NAMALWA (cell line): ENCODE results near the gene CDC16.
"Not testable (repeated sequence)": the region's sequence is repeated elsewhere in the genome, so short reads cannot be mapped to it uniquely, and the experiment has no call there.

ENCODE experiments used
- DNase-seq: peaks from one replicate; pipeline ENCODE4 v3.0.0-alpha.2; 2015; ENCODE audit warnings: low spot score

The CDC16 gene

DNA sequence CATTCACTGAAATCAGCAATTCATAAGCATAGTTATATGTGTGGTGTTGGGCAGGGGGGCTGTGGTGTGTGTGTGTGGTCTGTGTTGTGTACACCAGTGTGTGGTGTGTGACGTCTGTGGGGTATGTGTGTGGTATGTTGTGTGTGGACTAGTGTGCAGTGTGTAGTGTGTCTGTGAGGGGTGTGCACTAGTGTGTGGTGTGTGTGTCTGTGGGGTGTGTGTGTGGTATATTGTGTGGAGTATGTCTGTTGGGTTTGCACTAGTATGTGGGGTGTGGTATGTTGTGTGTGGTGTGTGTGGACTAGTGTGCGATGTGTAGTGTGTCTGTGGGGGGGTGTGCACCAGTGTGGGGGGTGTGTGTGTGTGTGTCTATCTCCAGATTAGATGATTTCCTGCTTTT, 7.2 kb upstream of the CDC16 start:
- DNase-seq = no peak

DNA sequence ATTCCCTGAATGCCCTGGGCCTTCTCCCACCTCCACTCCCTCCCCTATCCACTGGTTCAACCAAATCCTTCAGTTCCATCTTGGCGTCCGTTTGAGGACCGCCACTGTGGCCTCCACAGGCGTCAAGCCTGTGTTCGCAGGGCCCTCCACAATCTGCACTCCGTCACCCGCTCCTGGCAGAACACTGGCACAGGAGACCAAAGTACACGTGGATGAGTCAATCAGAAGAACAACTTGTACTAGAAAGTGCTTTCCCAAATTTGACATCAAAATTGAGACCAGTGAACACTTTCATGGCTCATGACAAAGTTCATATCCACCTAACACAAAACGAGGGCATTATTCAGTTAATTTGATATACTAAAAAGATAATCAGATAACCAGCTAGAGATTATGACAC, 6.5 kb upstream of the CDC16 start:
- DNase-seq = no peak

DNA sequence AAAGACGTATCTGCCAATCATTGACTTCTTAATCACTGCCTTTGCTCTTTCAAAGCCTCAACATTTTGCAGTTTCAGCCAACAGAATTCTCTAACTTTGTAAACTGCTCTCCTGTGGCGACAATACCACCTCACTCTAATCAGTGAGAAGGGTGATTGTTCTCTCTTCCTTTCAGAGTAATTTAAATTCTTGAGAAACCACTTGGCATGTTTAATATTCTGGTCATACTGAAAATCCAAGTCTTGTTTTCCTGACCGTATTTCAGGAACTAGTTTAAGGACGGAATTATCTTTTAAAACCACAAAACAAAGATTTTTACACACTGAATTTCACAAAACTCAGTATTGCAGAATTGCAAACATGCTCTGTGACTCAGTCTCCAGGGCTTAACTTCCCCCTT, 5.2 kb upstream of the CDC16 start:
- DNase-seq = no peak

DNA sequence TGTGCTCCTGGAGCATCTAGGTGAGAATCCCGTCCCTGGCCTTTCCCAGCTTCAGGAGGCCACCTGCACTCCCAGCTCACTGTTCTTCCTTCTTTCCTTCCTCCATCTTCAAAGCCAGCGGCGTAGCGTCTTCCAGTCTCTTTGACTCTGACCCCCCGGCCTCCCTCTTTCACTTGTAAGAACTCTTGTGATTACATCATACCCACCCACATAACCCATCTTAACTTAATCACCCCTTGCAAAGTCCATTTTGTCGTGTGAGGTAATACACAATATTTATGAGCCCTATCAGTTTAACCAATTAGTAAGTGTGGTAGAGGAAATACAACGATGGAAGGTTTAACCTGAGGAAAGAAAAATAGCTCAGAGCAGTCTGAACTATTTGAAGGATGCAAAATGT, 4.6 kb upstream of the CDC16 start:
- no peak for DNase-seq

DNA sequence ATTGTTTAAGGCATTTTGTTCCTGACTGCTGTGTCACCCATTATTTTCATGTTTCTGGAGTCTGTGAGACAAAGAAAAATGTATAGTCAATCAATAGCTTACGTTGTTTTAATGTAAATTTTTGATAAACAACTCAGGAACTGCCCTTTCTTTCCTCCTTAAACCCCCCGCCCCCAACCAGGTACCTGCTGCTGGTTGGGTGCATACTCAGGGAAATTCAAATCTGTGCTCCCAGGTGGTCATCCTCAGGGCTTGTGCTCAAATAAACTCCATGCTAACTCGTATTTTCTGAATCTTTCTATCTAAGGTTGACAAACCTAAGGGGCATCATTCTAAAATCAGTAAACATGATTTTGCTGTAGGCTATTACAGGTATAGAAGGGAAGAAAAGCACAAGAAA, 4.1 kb upstream of the CDC16 start:
- no peak for DNase-seq

DNA sequence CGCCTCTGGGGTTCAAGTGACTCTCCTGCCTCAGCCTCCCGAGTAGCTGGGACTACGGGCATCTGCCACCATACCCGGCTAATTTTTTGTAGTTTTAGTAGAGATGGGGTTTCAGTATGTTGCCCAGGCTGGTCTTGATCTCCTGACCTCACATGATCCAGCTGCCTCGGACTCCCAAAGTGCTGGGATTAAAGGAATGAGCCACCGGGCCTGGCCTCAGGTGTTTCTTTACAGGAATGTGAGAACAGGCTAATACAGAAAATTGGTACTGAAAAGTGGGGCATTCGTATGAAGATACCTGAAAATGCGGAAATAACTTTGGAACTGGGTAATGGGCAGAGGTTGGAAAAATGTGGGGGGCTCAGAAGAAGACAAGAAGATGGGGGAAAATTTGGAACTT, 2.8 kb upstream of the CDC16 start:
- no peak for DNase-seq

DNA sequence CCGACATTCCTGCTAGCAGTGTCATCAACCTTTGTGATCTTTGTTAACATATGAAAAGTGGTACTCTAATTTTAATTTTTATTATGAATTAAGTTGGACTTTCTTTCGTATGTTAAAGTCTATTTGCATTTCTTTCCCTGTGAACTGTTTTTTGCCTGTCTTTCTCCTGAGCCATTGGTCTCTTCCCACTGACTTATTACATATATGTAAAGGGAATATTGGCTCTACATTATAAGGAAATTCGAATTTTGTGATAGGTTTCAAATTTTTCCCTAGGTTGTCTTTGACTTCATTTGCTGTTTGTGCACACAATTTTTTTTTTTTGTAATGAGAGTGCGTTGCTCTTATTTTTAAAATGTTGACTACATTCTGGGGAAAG, 442 bp upstream of the CDC16 start:
- DNase-seq = no peak

DNA sequence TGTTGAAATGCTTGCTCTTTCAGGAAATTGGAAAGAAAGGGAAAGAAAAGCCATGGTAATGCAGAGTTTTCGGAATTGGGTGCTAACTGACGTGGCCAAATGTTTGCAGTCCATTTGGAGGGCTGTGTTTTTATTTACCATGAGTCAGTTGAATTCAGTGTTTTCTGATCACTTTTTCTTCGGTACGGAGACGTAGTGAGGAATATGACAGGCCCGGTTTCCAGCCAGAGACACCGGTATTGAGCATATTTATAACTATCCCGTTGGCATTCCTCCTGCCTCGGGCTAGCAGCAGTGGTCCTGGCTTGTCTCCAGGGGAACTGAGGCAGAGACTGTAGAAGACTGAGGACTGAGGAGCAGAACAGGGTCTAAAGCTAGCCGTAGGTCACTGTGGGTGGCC, 1.0 kb downstream of the CDC16 start:
- DNase-seq = no peak

DNA sequence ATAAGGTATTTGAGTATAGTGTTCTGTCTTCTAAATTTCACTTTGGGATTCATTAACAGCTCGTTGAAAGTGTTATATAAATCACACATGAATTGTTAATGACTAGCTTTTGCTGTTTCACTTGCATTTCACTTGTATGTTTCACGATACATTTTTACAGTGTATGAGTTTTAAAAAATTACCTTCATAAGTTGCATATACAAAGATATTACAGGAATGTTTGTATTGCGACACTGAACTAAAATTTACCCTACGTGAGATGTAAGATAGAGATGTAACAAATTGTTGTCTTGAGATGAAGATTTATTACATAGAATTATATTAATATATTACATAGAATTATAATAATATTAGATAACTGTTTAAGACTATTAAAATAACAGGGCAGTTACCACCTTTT, 1.5 kb downstream of the CDC16 start:
- no peak for DNase-seq

DNA sequence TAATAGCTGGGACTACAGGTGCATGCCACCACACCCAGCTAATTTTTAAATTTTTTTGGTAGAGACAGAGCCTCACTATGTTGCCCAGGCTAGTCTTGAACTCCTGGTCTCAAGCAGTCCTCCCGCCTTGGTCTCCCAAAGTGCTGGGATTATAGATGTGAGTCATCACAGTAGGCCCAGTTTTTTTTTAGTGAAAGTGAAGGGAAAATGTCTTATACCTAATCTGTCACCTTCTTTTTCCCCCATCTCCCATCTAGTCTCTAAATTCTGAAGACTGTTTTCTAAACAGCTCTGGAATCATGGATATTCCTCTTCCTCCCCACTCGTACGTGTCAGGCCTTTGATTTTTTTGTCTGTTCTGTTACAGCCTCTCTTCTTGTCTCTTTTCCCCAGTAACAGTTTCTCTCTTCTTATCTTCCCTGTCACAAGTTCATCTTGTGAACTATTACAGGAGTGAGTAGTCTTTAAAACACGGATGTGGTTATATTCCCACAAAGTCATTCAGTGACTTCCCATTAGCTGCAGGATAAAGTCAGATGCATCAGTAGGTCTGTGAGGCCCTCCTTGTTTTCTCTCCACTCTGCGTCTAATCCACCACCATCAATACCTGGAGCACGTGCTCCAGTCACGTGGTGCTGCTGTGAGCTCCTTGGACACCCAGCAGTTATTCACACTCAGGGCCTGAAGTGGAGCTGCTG, 2.9 kb downstream of the CDC16 start:
- no peak for DNase-seq

DNA sequence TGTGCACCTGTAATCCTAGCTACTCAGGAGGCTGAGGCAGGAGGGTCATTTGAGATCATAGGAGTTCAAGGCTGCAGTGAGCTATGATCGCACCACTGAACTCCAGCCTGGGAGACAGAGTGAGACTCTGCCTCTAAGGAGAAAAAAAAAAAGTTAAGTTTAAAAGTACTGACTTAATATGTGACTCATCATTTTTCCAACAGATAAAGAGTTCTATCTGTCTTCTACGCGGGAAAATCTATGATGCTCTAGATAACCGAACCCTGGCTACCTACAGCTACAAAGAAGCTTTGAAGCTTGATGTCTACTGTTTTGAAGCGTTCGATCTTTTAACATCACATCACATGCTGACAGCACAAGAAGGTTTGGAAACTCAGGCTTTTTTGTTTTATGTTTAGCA, 7.2 kb downstream of the CDC16 start:
- DNase-seq = no peak

DNA sequence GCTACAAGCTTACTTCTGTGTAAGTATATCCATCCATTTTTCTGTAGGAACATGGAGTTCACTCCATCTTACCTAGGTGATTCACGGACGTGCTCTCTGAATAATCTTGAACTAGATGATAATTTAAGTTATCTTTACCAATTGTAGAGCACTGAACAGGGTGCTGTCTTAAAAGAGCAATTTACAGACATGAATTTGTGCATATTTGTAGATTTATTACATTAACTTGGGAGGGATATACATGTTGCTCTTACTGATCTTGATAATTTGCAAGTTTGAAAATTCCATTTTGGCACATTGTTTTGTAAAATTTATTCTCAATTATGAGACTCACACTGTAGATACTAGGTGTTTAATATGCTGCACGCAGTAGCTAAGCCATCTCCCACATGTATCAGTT, 9.3 kb downstream of the CDC16 start:
- DNase-seq = no peak

DNA sequence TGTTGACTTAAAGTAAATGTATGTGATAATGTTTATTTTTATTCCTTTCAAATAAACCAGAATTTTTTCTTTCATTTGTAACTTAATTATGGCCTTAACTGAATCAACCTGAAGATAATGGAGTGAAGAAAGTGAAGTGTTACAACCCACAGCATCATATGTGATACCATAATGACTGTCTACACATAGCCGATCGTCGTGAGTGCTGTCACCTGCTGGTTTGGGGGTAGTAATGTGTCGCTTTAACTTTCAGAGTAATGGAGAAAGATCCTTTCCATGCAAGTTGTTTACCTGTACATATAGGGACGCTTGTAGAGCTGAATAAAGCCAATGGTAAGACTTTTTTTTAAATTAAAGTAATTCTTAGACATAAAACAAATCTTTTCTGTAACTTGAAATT, 9.9 kb downstream of the CDC16 start:
- no peak for DNase-seq

DNA sequence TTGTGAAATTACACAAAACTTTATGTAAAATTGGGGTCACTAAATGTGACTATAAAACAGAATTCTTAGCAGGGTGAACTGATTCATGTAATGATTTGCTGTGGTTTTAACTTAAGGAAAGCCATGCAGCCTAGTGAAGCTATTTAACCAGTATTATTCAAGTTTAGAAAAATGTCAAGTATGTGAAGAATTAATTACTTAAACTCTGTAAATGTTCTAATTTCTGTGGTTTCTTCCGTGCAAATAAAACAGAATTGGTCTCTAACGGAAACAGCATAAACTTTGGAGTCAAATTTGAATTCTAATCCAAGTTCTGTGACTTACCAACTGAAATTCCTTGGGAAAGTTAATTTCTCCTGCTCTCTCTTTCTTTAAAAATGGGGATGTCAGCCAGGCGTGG, 13.3 kb downstream of the CDC16 start:
- no peak for DNase-seq

DNA sequence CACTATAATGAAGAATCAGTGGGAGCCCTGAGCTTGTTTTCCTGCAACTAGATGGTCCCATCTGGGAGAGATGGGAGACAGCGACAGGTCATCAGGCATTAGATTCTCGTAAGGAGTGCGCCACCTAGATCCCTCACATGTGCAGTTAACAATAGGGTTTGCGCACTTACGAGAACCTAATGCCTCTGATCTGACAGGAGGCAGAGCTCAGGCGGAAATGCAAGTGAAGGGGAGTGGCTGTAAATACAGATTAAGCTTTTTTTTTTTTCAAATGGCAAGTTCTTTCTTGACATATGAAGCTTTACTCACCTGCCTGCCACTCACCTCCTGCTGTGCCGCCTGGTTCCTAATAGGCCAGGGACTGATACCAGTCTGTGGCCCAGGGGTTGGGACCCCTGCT, 14.4 kb downstream of the CDC16 start:
- DNase-seq = no peak

DNA sequence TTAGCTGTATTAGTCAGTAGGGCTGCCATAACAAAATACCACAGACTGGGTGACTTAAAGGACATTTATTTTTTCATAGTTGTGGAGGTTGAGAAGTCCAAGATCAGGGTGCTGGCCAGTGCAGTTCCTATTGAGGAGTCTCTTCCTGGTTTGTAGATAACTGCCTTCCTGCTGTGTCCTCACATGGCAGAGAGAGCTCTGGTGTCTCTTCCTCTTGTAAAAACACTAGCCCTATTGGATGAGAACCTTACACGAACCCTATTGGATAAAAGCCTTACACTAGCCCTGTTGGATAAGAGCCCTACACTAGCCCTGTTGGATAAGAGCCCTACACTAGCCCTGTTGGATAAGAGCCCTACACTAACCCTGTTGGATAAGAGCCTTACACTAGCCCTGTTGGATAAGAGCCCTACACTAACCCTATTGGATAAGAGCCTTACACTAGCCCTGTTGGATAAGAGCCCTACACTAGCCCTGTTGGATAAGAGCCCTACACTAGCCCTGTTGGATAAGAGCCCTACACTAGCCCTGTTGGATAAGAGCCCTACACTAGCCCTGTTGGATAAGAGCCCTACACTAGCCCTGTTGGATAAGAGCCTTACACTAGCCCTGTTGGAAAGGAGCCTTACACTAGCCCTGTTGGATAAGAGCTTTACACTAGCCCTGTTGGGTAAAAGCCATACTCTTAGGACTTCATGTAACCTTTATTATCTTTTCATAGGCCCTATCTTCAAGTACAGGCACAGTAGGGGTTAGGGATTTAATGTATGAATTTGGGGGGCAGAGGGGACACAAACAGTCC, 17.1 kb downstream of the CDC16 start:
- DNase-seq = not testable (repeated sequence)

DNA sequence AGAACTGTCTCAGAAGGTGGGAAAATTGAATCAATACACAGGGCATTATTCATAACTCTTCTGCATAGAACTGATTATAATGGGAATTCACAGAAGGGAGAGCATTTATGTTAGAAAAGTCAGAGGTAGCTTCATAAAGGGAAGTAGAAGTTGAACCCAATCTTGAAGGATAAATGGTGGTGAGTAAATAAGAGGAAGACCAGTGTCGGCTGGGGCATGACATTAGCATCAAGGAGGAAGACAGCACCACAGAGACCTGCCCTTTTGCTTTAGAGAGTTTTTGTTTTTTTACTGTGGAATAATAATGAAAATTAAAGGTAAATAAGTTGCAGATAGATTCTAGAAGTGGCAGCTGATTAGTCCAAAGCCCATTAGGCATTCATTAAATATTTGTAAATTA, 21.9 kb downstream of the CDC16 start:
- no peak for DNase-seq

DNA sequence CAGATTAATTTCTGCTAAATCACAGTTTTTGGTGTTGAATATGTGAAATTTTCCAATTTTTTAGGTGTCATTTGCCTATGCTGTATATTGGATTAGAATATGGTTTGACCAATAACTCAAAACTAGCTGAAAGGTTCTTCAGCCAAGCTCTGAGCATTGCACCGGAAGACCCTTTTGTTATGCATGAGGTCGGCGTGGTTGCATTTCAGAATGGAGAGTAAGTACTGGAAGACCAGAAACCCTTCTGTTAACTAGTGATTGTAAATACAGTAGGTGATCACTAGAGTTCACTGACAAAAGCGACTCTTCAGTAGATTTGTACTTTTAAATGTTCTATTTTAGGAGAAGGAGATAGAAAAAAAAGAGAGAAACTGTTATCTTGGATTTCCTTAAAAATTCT, 22.3 kb downstream of the CDC16 start:
- no peak for DNase-seq

DNA sequence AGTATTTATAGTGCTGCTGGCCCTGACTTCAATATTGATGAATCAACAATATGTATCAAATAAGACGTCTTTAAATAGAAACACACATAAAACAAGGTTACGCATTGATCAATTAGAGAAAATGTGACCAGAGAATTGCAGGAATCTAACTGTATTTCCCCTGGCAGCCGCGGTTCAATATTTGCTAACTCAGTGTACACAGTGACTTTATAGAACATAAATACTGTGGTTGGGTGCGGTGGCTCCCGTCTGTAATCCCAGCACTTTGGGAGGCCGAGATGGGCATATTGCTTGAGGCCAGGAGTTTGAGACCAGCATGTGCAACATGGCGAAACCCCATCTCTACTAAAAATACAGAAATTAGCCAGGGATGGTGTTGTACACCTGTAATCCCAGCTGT, 23.9 kb downstream of the CDC16 start:
- no peak for DNase-seq

DNA sequence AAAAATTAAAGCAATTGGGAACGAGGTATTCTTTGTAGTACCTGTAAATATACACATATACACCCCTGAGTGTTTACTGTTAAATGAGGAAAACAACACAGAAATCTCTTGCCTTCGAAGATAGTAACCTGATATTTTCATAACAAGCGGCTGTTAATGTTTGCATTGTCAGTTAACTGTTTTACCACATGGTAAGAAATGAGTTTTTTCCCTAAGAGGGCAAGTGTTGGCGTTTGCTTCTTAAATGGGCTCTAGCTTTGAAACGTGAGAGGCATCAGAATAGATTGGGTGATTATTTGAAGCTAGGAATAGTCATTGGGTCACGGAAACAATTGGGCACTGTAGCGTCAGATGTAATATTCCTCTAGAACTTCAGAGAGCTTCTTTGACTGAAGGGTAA, 24.7 kb downstream of the CDC16 start:
- DNase-seq = no peak

DNA sequence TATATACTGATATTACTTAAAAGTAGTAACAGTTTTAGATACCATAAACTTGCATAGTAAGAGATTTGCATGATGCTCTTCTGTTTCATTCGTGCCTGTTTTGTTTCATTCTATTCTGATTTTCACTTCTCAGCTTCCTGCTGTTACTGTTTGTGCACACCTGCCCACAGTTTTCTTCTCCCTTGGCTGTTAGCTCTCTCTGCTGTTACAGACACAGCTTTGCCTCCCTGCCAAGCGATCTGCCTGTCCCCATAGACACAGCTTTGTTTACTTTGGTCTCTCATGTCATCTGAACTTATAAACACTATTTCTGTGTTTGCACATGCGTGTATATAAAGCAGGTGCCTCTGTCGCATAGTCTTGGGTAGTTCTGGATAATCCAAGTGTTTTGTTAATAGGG, 25.3 kb downstream of the CDC16 start:
- no peak for DNase-seq

DNA sequence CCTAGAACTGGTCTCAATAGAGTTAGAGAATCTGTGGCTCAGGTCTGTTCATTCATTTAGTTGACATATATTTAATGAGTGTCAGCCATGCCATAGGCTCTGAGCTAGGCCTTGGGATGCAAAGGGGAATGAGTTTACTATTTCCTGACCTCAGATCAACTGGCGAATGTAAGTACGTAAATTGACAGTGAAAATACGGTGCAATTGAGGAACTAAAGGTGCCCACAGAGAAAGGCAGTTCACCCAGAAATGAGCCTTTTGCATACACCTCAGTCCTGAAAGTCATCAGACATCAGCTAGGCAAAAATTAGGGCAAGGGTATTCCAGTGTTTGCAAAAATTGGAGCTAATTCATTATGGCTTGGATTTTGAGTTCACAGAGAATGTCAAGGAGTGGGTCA, 26.1 kb downstream of the CDC16 start:
- no peak for DNase-seq

DNA sequence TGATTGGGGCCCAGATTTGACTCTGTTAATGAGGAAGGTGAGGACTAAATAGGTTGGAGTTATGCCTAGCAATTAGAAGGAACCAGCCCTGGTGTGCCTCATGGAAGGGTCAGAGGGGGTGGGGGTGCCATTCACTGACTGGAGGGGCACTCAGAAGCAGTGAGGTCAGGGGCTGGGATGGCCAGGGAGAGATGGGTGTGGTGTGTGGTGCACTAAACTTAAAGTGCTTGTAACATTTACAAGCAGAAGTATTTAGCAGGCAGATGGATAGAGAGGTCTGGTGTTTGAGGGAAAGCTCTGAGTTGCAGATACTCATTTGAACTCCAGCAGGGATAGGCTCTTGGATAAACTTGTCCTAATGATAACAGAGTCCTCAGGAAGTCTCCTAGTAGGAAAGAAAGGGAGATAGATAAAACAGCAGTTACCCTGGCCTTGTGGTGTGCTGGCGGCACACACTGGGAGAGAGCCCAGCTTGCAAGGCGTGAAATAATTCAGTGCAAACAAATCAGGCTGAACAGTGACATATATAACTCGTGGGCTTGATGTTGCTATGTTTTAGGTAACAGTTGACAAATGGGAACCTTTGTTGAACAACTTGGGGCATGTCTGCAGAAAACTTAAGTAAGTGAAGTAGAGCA, 26.8 kb downstream of the CDC16 start:
- no peak for DNase-seq

DNA sequence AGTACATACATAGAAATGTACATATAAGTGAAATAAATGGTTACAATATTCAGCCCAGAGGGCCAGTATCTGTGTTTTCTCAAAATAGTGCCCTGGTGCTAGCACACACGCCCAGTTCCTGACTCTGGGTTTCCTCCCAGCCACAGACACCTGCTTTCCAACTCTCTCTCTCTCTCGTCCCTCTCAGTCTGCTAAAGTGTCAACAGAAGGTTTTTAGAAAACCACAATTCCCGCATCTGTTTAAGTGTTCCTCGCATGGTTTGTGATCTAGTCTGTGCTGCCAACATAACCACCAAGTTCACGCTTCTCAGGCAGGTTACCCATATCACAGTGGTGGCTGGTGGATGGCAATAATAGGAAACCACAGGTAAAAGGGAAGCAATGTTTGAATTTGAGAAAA, 28.9 kb downstream of the CDC16 start:
- DNase-seq = peak; percentile 23
